ENCODE results near the gene ACBD7.

The ACBD7 gene

DNA sequence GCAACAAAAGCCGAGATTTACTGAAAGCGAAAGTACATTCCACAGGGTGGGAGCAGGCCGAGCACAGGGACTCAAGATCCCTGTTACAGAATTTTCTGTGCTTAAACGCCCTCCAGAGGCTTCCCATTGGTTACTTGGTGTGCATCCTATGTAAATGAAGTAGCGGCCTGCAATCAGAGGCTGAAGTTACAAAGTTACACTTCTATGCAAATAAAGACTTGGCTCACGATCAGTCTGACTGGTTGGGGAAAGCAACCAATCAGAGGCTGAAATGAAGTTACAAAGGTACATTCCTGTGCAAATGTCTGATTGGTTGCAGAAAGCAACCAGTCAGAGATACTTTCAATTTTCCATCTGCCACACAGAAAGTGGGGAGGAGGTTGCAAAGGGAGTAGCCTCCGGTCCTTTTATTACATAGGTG lies 4.1 kb downstream of the ACBD7 start:
- DNase-seq: no peak

DNA sequence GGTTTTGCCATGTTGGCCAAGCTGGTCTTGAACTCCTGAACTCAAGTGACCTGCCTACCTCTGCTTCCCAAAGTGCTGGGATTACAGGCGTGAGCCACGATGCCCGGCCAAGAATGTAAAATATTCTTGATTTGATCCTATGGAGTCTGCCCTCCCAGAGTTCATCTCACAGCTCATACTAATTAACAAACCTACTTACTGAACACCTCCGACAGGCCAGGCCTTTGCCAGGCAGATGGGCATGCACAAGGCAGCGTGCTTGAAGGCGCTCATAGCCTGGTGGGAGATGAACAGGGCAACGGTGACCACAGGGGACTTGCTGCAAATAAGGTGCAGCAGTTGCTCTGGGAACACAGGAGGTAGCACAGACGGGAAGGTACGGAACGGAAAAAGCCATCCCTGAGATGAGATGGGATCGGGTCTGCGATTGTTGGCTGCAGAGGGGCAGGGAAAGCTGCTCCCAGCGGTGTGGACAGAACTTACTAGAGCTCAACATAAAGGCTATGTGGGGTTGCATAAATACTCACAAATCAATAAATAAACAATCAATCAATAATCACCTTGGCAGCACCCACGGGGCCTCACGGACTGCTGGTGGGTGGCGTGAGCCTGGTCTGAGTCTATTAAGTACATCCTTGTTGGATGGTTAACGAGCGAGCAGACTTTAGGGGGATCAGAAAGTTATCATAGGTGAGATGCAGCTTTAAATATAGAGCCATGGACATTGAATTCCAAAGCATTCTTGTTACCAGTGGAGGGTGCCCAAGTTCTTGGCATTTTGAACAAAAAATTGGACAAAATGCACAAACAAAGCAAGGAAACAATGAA lies 4.7 kb downstream of the ACBD7 start:
- DNase-seq: no peak

DNA sequence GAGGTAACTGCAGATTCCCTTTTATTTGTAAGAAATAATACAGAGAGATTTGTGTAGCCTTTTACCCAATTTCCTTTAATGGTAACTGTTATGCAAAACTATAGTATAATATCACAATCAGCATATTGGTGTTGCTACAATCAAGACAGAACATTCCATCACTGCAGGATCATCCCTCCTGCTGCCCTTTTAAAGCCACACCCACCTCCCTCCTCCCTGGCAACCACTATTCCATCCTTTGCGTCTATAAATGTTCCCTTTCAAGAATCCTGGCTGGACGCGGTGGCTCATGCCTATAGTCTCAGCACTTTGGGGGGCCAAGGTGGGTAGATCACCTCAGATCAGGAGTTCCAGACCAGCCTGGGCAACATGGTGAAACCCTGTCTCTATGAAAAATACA lies 13.2 kb downstream of the ACBD7 start:
- DNase-seq: no peak

DNA sequence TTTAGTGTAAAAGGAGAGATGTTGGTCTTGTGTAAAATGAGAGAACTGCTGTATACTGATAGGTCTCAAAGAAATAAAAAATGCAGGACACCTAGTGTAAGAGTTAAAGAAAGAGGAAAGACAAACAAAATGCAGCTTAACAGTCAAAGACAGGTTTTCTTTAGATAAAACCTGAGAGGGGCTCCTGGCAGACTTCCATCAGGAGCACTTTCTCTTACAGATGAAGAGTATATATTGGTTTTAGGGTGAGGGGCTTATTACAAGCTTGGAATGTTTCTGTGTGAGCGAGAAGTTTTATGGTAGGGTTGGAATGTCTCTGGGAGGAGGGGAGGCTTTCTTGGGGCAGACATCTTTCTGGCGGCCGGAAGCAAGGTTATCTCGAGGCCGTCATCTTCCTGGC lies 16.2 kb downstream of the ACBD7 start:
- no peak for DNase-seq

DNA sequence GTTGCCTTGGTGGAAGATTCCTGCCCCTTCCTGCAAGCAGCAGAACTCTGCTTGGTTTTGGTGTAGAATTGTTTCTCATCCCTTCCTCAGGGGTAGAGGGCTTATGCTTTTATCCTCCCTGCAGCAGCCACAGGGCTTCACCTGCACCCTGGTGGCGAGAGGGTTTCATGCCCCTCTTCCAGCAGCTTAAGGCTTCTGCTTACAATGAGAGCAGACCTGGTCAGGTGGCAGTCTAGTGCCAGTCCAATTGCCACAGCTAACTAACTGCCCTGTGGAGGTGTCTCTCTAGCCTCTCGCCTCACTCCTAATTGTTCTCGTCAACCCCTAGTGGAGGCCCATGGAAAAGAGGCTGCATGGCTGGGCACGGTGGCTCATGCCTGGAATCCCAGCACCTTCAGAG lies 19.3 kb downstream of the ACBD7 start:
- DNase-seq: no peak

DNA sequence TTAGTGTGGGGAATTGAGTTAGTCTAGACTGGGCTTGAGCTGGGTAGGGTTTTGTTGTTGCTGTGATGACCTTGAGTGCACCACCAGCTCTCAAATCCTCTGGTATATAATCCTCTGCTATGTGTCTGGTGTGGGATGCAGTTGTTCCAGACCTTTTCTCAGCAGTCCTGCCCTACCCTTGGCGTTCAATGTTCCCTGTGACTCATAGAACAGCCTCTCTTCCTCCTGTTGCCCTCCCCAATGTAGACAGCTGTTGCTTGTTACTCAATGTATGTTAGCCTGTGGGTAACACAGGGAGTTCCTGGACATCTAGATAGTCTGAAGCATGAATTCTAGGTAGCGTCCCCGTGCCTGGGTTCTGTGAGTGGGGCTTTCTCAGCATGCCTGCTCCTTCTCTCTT lies 19.8 kb downstream of the ACBD7 start:
- no peak for DNase-seq

DNA sequence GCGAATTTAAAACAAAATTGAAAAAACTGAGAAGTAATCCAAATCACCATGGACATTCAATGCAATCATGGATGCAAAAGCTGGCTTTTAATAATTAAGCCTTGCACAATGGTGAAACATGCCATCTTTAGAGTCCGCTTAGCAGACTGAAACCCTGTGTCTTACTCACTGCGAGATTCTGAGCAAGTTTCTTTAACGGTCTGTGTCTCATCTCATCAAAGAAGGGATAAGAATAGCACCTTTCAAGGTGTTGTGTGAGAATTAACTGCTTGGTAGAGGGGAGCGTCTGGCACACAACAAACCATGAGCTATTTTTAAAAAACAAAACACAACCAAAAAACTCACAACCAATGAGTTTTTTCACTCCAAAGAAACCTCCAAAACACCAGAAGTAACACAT lies 21.4 kb downstream of the ACBD7 start:
- no peak for DNase-seq

DNA sequence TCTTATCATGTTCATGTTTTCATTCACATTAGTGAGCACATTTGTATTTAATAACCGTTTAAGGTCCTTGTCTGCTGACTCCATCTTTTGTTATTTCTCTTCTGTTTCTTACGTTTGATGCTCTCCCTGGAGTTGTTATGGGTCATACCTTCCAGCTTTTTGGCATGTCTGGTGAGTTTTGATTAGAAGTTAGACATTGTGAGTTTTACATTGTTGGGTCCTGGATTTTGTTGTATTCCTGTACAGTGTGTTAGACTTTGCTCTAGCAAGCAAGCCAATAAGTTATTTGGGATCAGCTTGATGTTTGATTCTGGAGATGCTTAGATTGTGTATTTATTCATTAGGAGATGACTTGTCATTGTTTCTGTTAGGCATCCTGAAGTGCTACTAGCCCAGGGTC lies 27.9 kb downstream of the ACBD7 start:
- no peak for DNase-seq

DNA sequence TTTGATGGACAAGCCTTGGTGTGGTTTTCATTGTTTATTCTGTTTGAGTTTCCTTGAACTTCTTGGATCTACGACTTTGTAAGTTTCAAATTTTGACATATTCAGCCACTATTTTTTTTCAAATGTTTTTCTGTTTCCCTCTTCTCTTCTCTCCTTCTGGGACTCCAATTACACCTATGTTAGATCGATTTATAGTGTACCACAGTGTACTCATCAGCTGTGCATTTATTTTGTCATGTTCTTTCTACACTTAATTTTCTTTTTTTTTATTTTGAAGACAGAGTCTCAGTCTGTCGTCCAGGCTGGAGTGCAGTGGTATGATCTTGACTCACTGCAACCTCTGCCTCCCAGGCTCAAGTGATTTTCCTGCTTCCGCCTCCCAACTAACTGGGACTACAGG lies 28.7 kb downstream of the ACBD7 start:
- DNase-seq: no peak

DNA sequence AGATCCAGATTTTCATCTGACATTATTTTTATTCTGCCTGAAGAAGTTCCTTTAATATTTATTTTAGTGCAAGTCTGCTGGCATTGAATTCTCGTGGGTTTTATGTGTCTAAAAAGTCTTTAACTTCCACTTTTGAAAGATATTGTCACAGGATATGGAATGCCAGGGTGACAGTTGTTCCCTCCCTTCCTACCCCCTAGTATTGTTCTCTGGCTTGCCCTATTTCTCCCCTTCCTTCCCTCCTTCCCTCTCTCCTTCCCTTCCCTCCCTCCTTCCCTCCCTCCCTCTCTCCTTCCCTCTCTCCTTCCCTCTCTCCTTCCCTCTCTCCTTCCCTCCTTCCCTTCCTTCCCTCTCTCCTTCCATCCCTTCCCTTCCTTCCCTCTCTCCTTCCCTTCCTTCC lies 29.9 kb downstream of the ACBD7 start:
- DNase-seq: no peak

DNA sequence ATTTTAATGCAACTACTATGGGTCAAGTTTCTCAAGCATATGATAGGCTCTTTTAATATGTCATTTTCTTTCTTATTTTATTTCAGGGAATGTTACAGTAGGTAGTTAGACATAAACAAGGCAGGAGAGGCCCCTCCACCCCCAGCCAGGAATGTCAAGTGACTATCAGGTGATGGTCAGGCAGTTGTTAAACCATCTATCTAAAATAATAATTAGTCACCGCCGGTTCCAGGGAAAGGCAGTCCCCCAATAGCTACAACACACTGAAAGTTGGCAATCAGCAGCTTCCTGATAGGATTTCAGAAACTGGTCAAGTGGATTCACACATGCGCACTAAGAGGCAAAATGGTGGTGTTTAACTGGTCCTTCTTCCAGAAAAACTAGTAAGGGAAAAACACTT lies 35.5 kb downstream of the ACBD7 start:
- DNase-seq: no peak

DNA sequence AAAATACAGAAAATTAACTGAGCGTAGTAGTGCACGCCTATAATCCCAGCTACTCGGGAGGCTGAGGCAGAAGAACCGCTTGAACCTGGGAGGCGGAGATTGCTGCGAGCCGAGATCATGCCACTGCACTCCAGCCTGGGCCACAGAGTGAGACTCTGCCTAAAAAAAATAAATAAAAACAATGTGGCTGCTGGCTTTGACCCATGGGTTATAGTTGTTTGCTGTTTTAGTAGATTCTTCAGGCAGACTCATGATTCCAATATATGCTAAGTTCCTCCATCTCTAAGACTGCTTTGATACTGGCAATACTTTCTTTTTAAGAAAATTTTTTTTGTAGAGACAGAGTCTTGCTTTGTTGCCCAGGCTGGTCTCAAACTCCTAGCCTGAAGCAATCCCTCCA lies 36.5 kb downstream of the ACBD7 start:
- no peak for DNase-seq

DNA sequence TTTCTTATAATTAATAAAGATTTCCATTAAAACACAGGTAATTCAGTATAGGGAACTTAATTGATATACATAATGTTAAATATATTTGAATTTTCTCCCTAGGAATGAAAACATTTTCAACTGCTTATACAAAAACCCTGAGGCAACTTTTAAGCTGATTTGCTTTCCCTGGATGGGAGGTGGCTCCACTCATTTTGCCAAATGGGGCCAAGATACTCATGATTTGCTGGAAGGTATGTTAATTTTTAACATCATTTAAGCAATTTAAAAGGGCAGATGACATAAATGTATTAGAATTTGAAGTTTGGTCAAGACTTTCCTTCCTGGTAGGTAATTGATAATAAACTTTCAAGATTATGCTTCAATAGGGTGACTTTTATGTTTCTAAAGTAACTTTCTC lies 39.0 kb downstream of the ACBD7 start:
- no peak for DNase-seq

DNA sequence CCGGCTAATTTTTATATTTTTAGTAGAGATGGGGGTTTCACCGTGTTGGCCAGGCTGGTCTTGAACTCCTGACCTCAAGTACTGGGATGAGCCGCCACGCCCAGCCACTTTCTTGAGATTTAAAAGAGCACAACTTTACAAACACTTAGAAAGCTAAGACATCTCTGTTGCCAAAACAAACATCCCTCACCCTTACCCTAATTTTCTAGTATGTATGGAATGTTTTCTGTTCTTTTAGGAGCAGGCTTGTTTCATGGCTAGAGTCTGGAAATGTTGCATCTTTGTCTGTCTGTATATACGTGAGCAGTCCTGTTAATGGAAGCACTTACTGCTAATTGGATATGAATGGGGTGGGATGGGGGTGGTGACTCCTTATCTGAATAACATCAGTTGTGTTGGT lies 42.0 kb downstream of the ACBD7 start:
- DNase-seq: no peak

DNA sequence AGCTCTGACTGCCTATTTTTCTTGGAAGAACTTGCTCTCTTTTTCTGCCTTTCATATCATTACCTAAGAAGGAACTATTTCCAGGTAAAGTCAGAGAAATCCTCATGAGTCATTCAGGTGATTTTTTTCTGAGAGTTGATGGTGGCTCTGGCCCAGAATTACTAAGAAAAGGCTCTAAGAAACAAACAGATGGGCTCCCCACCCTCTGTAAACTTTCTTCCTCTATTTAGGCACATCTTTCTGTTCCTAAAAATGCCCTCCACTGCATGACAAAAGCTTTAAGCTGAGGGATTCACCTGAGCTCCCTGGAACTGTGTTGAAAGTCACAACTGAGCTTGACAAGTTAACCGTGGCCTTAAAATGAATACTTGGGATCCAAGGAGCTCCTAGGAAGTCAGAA lies 43.2 kb downstream of the ACBD7 start:
- no peak for DNase-seq

DNA sequence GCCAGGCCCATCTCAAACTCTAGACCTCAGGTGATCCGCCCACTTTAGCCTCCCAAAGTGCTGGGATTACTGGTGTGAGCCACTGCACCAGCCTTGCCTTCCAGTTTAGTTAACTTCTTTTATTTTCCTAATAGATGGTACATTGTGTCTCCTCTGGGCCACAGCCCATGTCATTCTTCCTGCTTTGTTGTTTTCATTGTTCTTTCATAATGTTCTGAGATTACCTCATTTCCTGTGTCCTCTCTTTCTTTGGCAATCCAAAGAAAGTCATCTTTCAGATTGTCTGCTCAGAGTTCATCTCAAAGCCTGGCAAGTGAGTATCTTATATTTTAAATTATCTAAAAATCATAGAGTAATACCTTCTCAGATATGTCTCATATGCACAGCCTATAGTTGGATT lies 44.9 kb downstream of the ACBD7 start, which contains the start of gene OLAH:
Gene OLAH (plus strand): TSS at position 270 of the 400 bp plus-strand sequence. CDS start 3,346 bp downstream, outside the sequence.
- no peak for DNase-seq

DNA sequence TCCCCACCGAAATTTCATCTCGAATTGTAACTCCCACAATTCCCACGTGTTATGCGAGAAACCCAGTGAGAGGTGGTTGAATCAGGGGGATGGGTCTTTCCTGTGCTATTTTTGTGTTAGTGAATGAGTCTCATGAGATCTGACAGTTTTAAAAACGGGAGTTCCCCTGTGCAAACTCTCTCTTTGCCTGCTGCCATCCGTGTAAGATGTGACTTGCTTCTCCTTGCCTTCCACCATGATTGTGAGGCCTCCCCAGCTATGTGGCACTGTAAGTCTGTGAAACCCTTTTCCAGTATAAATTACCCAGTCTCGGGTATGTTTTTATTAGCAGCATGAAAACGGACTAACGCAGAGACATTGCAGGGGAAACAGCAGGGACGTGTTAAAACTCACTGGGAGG lies 50.2 kb downstream of the ACBD7 start:
- DNase-seq: no peak

DNA sequence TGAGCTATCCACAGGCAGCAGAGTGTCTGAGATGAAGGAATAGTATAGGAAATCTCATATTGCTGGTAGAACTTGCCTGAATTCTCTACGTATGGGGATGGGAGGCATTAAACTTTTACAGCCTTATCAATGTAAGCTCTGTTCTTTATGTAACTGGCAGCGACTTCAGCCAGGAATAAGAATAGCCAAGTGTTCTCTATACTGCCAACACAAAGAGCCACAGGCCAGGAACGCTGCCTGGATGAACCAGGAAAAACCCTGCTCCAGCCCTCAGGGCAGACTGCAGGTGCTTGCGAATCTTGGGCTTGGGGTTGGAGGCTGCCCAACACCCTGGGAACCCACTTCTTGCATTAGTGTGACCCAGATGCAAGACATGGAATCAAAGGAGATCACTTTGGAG lies 50.9 kb downstream of the ACBD7 start:
- DNase-seq: no peak

DNA sequence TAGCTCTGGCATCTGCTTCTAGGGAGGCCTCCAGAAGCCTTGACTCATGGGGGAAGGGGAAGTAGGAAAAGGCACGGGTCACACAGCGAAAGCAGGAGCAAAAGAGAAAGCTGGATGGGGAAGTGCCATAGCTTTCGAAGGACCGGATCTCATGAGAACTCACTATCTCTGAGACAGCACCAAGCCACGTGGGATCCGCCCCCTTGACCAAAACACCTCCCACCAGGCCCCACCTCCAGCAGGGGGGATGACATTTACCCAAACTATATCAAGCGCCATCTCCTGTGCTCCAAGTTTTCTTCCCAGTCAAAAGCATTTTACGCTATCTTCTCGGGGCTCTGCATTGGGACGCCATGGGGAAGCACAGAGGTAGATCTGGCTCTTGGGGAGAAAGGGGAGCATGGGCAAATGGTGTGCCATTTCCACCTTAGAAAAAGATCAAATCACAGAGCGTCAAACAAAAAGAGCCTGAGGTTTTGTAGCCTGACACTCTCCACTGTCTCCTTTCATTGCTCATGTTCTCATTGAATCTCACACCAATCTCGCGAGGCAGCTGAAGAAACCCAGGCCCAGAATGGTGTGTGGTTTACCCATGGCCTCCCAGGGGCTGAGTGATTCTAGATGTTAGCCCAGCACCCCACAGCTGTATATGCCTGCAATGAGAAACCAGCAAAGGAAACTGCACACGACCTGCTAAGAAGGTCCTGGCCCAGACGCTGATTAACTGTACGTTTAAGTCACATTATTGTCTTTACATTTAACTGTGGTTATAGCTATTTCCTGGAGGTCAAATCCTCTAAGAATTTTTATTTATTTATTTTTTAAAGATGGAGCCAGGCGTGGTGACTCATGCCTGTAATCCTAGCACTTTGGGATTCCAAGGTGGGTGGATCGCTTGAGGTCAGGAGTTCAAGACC lies 52.9 kb downstream of the ACBD7 start:
- DNase-seq: no peak

DNA sequence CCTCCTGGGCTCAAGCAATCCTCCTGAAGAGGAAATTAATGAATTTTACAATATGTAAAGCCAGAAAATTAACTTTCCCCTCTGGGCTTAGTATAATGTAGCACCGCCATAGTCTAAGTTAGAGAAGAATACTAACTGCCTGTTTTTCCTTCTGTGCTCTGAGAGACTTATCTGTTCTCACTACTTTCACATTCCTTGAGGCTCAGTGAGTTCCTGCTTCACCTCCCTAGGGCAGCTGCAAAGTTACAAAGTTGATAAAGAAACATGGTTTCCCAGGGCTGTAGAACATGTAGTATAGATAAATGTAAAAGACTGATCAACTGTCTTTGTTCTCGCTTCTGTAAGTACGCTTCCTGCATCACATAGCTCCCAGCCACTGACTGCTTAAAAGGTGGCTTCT lies 60.8 kb downstream of the ACBD7 start:
- DNase-seq: no peak

Measured in activated CD4-positive, CD25-positive, alpha-beta regulatory T cell (primary cell).